H1 (cell line): ENCODE data around the gene RELN. TPM values are rescaled to one million over a fixed set of nuclear protein-coding genes. Genes with fewer than 3 reads are reported as not detected.

Experiments used
- CTCF ChIA-PET: fragments of 300-600 bp; sonication (Branson Sonifier 250); formaldehyde crosslinking; loops from one replicate; lab custom pipeline; 2021; ENCODE audit not compliant: partially characterized antibody; lab: Charles Lee
- POLR2A ChIA-PET: fragments of 300-600 bp; sonication (Branson Sonifier 250); formaldehyde crosslinking; loops from one replicate; lab custom pipeline; 2021; ENCODE audit warnings: inconsistent platforms; ENCODE audit not compliant: partially characterized antibody; lab: Charles Lee
- DNase-seq, 2 experiments: peaks; one replicate each; pipeline versions ENCODE4 v3.0.0 to v3.0.0-alpha.2; 2010 to 2022; ENCODE audit warnings: low spot score in 2 of 2, low read depth in 1 of 2, mixed read lengths in 1 of 2
- FAIRE-seq: peaks from 2 replicates; lab custom pipeline; 2011; peaks lifted over from hg19 to GRCh38; lab: Jason Lieb, UNC
- H2AFZ ChIP-seq: 2 replicates; pipeline ENCODE4 v1.8.1; 2012; ENCODE audit warnings: low read length, inconsistent platforms
- H2AK5ac ChIP-seq: 2 replicates; pipeline ENCODE4 v1.6.1; 2013; ENCODE audit warnings: low read depth, low read length
- H2BK120ac ChIP-seq: replicated peaks from 2 replicates; pipeline ENCODE3; 2013; ENCODE audit warnings: low read depth, low read length, inconsistent platforms
- H2BK12ac ChIP-seq: 2 replicates; pipeline ENCODE4 v1.6.1; 2013; ENCODE audit warnings: low read depth, low read length
- H2BK15ac ChIP-seq: 2 replicates; pipeline ENCODE4 v1.6.1; 2013; ENCODE audit warnings: low read length
- H2BK20ac ChIP-seq: 2 replicates; pipeline ENCODE4 v1.6.1; 2013; ENCODE audit warnings: low read length
- H2BK5ac ChIP-seq: 2 replicates; pipeline ENCODE4 v1.6.1; 2013; ENCODE audit warnings: low read depth, low read length
- H3K14ac ChIP-seq: 2 replicates; pipeline ENCODE4 v1.6.1; 2013; ENCODE audit warnings: inconsistent platforms; ENCODE audit not compliant: insufficient read length
- H3K18ac ChIP-seq: 2 replicates; pipeline ENCODE4 v1.6.1; 2013; ENCODE audit warnings: low read length; ENCODE audit errors: extremely low read depth
- H3K23ac ChIP-seq: 2 replicates; pipeline ENCODE4 v1.6.1; 2013; ENCODE audit warnings: inconsistent platforms; ENCODE audit not compliant: insufficient read length
- H3K23me2 ChIP-seq: 2 replicates; pipeline ENCODE4 v1.6.1; 2013; ENCODE audit warnings: low read depth, low read length
- H3K27ac ChIP-seq: 2 replicates; pipeline ENCODE4 v1.6.1; 2011; ENCODE audit warnings: low read depth, low read length, inconsistent platforms
- H3K27me3 ChIP-seq, 4 experiments: replicated peaks in 1 of 4; 1 replicate in 1 of 4; 2 replicates in 3 of 4; pipeline versions ENCODE4 v1.6.1 to v1.8.1; 2011 to 2013; ENCODE audit warnings: low read length in 3 of 4, mild to moderate bottlenecking in 3 of 4, inconsistent platforms in 2 of 4, mixed read lengths in 2 of 4, moderate library complexity in 1 of 4; ENCODE audit not compliant: control insufficient read depth in 3 of 4, insufficient read depth in 3 of 4; ENCODE audit errors: extremely low read depth in 1 of 4
- H3K36me3 ChIP-seq, 4 experiments: 2 replicates each; pipeline versions ENCODE4 v1.6.1 to v1.8.1; 2011 to 2013; ENCODE audit warnings: mild to moderate bottlenecking in 4 of 4, low read length in 3 of 4, moderate library complexity in 2 of 4, control low read depth in 1 of 4, inconsistent platforms in 1 of 4; ENCODE audit not compliant: insufficient read depth in 4 of 4, control insufficient read depth in 2 of 4
- H3K4ac ChIP-seq: replicated peaks from 2 replicates; pipeline ENCODE3; 2013; ENCODE audit warnings: low read length, low read depth, mixed read lengths, inconsistent platforms; ENCODE audit not compliant: insufficient read length
- H3K4me1 ChIP-seq, 4 experiments: replicated peaks in 1 of 4; 1 replicate in 1 of 4; 2 replicates in 3 of 4; pipeline versions ENCODE4 v1.6.1 to v1.8.1; 2011 to 2013; ENCODE audit warnings: low read length in 3 of 4, inconsistent platforms in 2 of 4, mixed read lengths in 1 of 4; ENCODE audit not compliant: insufficient read depth in 4 of 4, control insufficient read depth in 3 of 4
- H3K4me2 ChIP-seq, 2 experiments: 2 replicates each; pipeline versions ENCODE4 v1.6.1 to v1.8.1; 2011 to 2013; ENCODE audit warnings: low read depth in 2 of 2, low read length in 2 of 2, control low read depth in 1 of 2, inconsistent platforms in 1 of 2, mild to moderate bottlenecking in 1 of 2; ENCODE audit not compliant: insufficient read depth in 1 of 2
- H3K4me3 ChIP-seq, 4 experiments: fragments of 200-600, 300-600 bp in 1 of 4; sonication (generic), shearing (Covaris generic), sonication (Bioruptor Twin) in 1 of 4; 2 replicates each; pipeline versions ENCODE4 v1.5.1 to v1.8.1; 2011 to 2016; ENCODE audit warnings: low read length in 4 of 4, low read depth in 3 of 4, control low read depth in 2 of 4, inconsistent platforms in 2 of 4, mild to moderate bottlenecking in 2 of 4, mixed read lengths in 1 of 4, moderate library complexity in 1 of 4; ENCODE audit not compliant: insufficient read depth in 2 of 4; ENCODE audit errors: extremely low read depth in 1 of 4
- H3K56ac ChIP-seq: replicated peaks from 2 replicates; pipeline ENCODE3; 2013; ENCODE audit warnings: low read depth, mild to moderate bottlenecking, mixed read lengths, low read length, inconsistent platforms; ENCODE audit not compliant: insufficient read length
- H3K79me1 ChIP-seq: 2 replicates; pipeline ENCODE4 v1.6.1; 2013; ENCODE audit warnings: low read depth, low read length, control low read depth
- H3K79me2 ChIP-seq, 2 experiments: 2 replicates each; pipeline versions ENCODE4 v1.6.1 to v1.8.1; 2012 to 2013; ENCODE audit warnings: low read length in 2 of 2, mild to moderate bottlenecking in 2 of 2, inconsistent platforms in 1 of 2; ENCODE audit not compliant: insufficient read depth in 2 of 2, control insufficient read depth in 1 of 2
- H3K9ac ChIP-seq, 4 experiments: replicated peaks in 1 of 4; 1 replicate in 1 of 4; 2 replicates in 3 of 4; pipeline versions ENCODE4 v1.6.1 to v1.8.1; 2011 to 2013; ENCODE audit warnings: low read depth in 3 of 4, low read length in 3 of 4, control low read depth in 2 of 4, mild to moderate bottlenecking in 2 of 4, moderate library complexity in 2 of 4, inconsistent platforms in 1 of 4; ENCODE audit errors: extremely low read depth in 1 of 4
- H3K9me3 ChIP-seq, 2 experiments: 2 replicates each; pipeline versions ENCODE4 v1.6.1 to v1.8.1; 2012 to 2013; ENCODE audit warnings: mild to moderate bottlenecking in 2 of 2, moderate library complexity in 2 of 2, control low read depth in 1 of 2, inconsistent platforms in 1 of 2, low read depth in 1 of 2, low read length in 1 of 2, mixed read lengths in 1 of 2; ENCODE audit not compliant: insufficient read depth in 2 of 2
- H4K20me1 ChIP-seq, 2 experiments: replicated peaks in 1 of 2; 2 replicates each; pipeline versions ENCODE3 to v1.8.1; 2011 to 2013; ENCODE audit warnings: inconsistent platforms in 2 of 2, low read length in 2 of 2, mild to moderate bottlenecking in 1 of 2; ENCODE audit not compliant: insufficient read depth in 2 of 2, control insufficient read depth in 1 of 2
- H4K5ac ChIP-seq: 2 replicates; pipeline ENCODE4 v1.6.1; 2013; ENCODE audit warnings: low read length, low read depth, mixed read lengths, inconsistent platforms; ENCODE audit not compliant: insufficient read length
- H4K8ac ChIP-seq: 2 replicates; pipeline ENCODE4 v1.8.0; 2013; ENCODE audit warnings: mild to moderate bottlenecking, moderate library complexity, low read length, inconsistent platforms; ENCODE audit not compliant: insufficient read depth; ENCODE audit errors: extremely low read depth
- H4K91ac ChIP-seq: replicated peaks from 2 replicates; pipeline ENCODE3; 2013; ENCODE audit warnings: low read length, mixed read lengths, inconsistent platforms; ENCODE audit not compliant: insufficient read length
- BACH1 ChIP-seq: IDR thresholded peaks from 2 replicates; pipeline ENCODE4 v1.6.1; 2012; ENCODE audit warnings: low read length, improper control_type of control experiment
- BRCA1 ChIP-seq: IDR thresholded peaks from 2 replicates; pipeline ENCODE4 v1.6.1; 2012; ENCODE audit warnings: low read depth, low read length, improper control_type of control experiment
- CTCF ChIP-seq, 3 experiments: IDR thresholded peaks; 1 replicate in 2 of 3; 2 replicates in 1 of 3; pipeline versions ENCODE4 v1.5.1 to v1.6.1; 2011; ENCODE audit warnings: low read length in 3 of 3, mild to moderate bottlenecking in 3 of 3, inconsistent platforms in 2 of 3, low read depth in 1 of 3, moderate library complexity in 1 of 3; ENCODE audit not compliant: insufficient read depth in 1 of 3; ENCODE audit errors: control extremely low read depth in 1 of 3
- GTF2F1 ChIP-seq: IDR thresholded peaks from 2 replicates; pipeline ENCODE4 v1.6.1; 2012; ENCODE audit warnings: low read depth, low read length, improper control_type of control experiment, borderline replicate concordance
- KDM5A ChIP-seq: fragments of 200-600 bp; IDR thresholded peaks from 2 replicates; pipeline ENCODE4 v1.7.1; 2012; ENCODE audit warnings: mild to moderate bottlenecking, low read length, inconsistent platforms, mixed read lengths
- MAX ChIP-seq: IDR thresholded peaks from 2 replicates; pipeline ENCODE4 v1.6.1; 2012; ENCODE audit warnings: inconsistent platforms
- RAD21 ChIP-seq, 2 experiments: IDR thresholded peaks in 1 of 2; conservative IDR thresholded peaks in 1 of 2; 2 replicates each; pipeline ENCODE4 v1.6.1; 2011; ENCODE audit warnings: low read depth in 2 of 2, low read length in 2 of 2, improper control_type of control experiment in 1 of 2, inconsistent platforms in 1 of 2, mild to moderate bottlenecking in 1 of 2, moderate library complexity in 1 of 2
- RBBP5 ChIP-seq: IDR thresholded peaks from 2 replicates; pipeline ENCODE4 v1.7.1; 2012; ENCODE audit warnings: low read depth, mild to moderate bottlenecking, inconsistent platforms, low read length, moderate library complexity, borderline replicate concordance
- RXRA ChIP-seq: IDR thresholded peaks from 2 replicates; pipeline ENCODE4 v1.6.1; 2011; ENCODE audit warnings: low read depth, mild to moderate bottlenecking, low read length, moderate library complexity; ENCODE audit not compliant: insufficient read depth
- TAF7 ChIP-seq: optimal IDR thresholded peaks from 2 replicates; pipeline ENCODE3; 2011; ENCODE audit warnings: low read depth, mild to moderate bottlenecking, inconsistent platforms, low read length, moderate library complexity, borderline replicate concordance
- TBP ChIP-seq: IDR thresholded peaks from 2 replicates; pipeline ENCODE4 v1.6.1; 2011; ENCODE audit warnings: low read depth, low read length, improper control_type of control experiment
- ZNF274 ChIP-seq: IDR thresholded peaks from 2 replicates; pipeline ENCODE4 v1.7.0; 2012; ENCODE audit warnings: low read length, borderline replicate concordance; ENCODE audit errors: extremely low read depth
- WGBS, 2 experiments: shearing (Covaris generic) in 1 of 2; methylation state at CpG; one replicate each; pipeline versions ENCODE4 v1.1.6 to v1.1.7; 2013 to 2015; ENCODE audit warnings: low lambda C conversion rate in 2 of 2, mixed read lengths in 2 of 2, inconsistent platforms in 1 of 2, low coverage in 1 of 2, missing lambda C conversion rate in 1 of 2; ENCODE audit not compliant: insufficient replicate concordance in 2 of 2, insufficient coverage in 1 of 2, insufficient read length in 1 of 2; ENCODE audit errors: extremely low coverage in 1 of 2, missing lambda C conversion rate in 1 of 2; 5-methylcytosine and 5-hydroxymethylcytosine counted together
- polyA plus RNA-seq, 7 experiments: library from polyadenylated mRNA; depleted of rRNA in 3 of 7; stranded (reverse) in 5 of 7; unstranded in 2 of 7; fragments of >200 nt in 5 of 7; fragments of 200-250 nt in 2 of 7; gene quantifications; 1 replicate in 5 of 7; 2 replicates in 1 of 7; 4 replicates in 1 of 7; pipeline versions ENCODE4 v1.2.1 to v1.2.3, GENCODE V29; 2011 to 2013; ENCODE audit warnings: missing spikeins in 2 of 7, mixed read lengths in 2 of 7
- total RNA-seq: library from RNA; stranded (reverse); fragmentation: NEBNext Ultra II Directional; extraction: Animal tissue kit (Norgen Biotek cat#: 25700); gene quantifications from 2 replicates; pipeline ENCODE4 v1.2.1, GENCODE V29; 2021

RELN gene
- total and polyA plus RNA-seq, 2 of the 8 experiments (the other 6 are each of a cell fraction or from before 2014, with no cell fraction given): 0.03 to 0.07 TPM

- H3K27me3 ChIP-seq: no peaks in the 10 kb centered on the region
- no peaks in the 10 kb centered on the region for H4K20me1 ChIP-seq
- no peaks in the 10 kb centered on the region for H3K23me2 ChIP-seq
- no peak overlapping the region for H4K8ac ChIP-seq
- no peaks in the 10 kb centered on the region for H3K79me2 ChIP-seq
- no peaks in the 10 kb centered on the region for H3K4me1 ChIP-seq
- no peak for FAIRE-seq
- no peak overlapping the region for H2BK5ac ChIP-seq
- H2BK20ac ChIP-seq: no peak overlapping the region
- H3K9me3 ChIP-seq: no peaks in the 10 kb centered on the region
- H3K14ac ChIP-seq: no peak overlapping the region
- WGBS, 2 experiments: 89% methylated on average over 2 of the region's 2 CpGs; no CpG with 5 or more reads in 1 of the 2 experiments
- H3K4me3 ChIP-seq: no peak overlapping the region
- H3K56ac ChIP-seq: no peak overlapping the region
- H3K4ac ChIP-seq: no peak overlapping the region
- POLR2A ChIA-PET: no interaction called here
- no peak overlapping the region for H3K18ac ChIP-seq
- H3K9ac ChIP-seq: no peak overlapping the region
- H3K79me1 ChIP-seq: no peaks in the 10 kb centered on the region
- no peak overlapping the region for H3K4me2 ChIP-seq
- H2BK12ac ChIP-seq: no peak overlapping the region
- no peak overlapping the region for H2BK120ac ChIP-seq
- H2AFZ ChIP-seq: no peak overlapping the region
- no peak overlapping the region for H2AK5ac ChIP-seq
- H2BK15ac ChIP-seq: no peak overlapping the region
- H3K27ac ChIP-seq: no peak overlapping the region
- H4K91ac ChIP-seq: no peak overlapping the region
- CTCF ChIA-PET: no interaction called here
- H3K23ac ChIP-seq: no peak overlapping the region
- no peak for DNase-seq
- no peaks in the 10 kb centered on the region for H3K36me3 ChIP-seq
- H4K5ac ChIP-seq: no peak overlapping the region
- TF ChIP-seq ZNF274 (no peak), TAF7 (no peak), CTCF (IDR thresholded peaks at IDR 0.05; ENCODE audit: control extremely low read depth in 1 of 3, insufficient read depth in 1 of 3, low read depth in 1 of 3, low read length in 3 of 3) (no peak), KDM5A (no peak), RAD21 (IDR thresholded peaks at IDR 0.05 in 1 of 2, conservative IDR thresholded peaks at IDR 0.05 in 1 of 2; ENCODE audit: low read depth in 2 of 2, low read length in 2 of 2) (no peak), BACH1 (no peak), GTF2F1 (no peak), TBP (no peak), RXRA (no peak), RBBP5 (no peak), MAX (no peak), BRCA1 (no peak)
Observed at GRCh38 chr7:103719070-103719469, 270.4 kb downstream of the RELN start.
